ENCODE measurements around the gene RPL38.
A peak's percentile ranks its signal among the peaks of the same experiment; 100 is the strongest.

Gene RPL38

GRCh38 chr17:74205274-74205673 is 1.8 kb downstream of the RPL38 start:
- DNase-seq (ENCODE audit: low read depth, low spot score) = no peak
- in situ Hi-C loops (cut with HindIII; ENCODE audit: low sequenced_read_pairs) = no loop called here
- peak overlapping the region; percentile 78 for H3K4me3 ChIP-seq (ENCODE audit: low read depth, low read length)
- TF ChIP-seq, protein P1, sequence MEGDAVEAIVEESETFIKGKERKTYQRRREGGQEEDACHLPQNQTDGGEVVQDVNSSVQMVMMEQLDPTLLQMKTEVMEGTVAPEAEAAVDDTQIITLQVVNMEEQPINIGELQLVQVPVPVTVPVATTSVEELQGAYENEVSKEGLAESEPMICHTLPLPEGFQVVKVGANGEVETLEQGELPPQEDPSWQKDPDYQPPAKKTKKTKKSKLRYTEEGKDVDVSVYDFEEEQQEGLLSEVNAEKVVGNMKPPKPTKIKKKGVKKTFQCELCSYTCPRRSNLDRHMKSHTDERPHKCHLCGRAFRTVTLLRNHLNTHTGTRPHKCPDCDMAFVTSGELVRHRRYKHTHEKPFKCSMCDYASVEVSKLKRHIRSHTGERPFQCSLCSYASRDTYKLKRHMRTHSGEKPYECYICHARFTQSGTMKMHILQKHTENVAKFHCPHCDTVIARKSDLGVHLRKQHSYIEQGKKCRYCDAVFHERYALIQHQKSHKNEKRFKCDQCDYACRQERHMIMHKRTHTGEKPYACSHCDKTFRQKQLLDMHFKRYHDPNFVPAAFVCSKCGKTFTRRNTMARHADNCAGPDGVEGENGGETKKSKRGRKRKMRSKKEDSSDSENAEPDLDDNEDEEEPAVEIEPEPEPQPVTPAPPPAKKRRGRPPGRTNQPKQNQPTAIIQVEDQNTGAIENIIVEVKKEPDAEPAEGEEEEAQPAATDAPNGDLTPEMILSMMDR (IDR thresholded peaks at IDR 0.05; ENCODE audit: low read depth, low read length) = no peak

- H3K4me3 ChIP-seq (ENCODE audit: low read depth, low read length) = no peak overlapping the region
- TF ChIP-seq, protein P1 (IDR thresholded peaks at IDR 0.05; ENCODE audit: low read depth, low read length) = no peak
Measured at GRCh38 chr17:74206332-74206818, 2.9 kb downstream of the RPL38 start.

DNA sequence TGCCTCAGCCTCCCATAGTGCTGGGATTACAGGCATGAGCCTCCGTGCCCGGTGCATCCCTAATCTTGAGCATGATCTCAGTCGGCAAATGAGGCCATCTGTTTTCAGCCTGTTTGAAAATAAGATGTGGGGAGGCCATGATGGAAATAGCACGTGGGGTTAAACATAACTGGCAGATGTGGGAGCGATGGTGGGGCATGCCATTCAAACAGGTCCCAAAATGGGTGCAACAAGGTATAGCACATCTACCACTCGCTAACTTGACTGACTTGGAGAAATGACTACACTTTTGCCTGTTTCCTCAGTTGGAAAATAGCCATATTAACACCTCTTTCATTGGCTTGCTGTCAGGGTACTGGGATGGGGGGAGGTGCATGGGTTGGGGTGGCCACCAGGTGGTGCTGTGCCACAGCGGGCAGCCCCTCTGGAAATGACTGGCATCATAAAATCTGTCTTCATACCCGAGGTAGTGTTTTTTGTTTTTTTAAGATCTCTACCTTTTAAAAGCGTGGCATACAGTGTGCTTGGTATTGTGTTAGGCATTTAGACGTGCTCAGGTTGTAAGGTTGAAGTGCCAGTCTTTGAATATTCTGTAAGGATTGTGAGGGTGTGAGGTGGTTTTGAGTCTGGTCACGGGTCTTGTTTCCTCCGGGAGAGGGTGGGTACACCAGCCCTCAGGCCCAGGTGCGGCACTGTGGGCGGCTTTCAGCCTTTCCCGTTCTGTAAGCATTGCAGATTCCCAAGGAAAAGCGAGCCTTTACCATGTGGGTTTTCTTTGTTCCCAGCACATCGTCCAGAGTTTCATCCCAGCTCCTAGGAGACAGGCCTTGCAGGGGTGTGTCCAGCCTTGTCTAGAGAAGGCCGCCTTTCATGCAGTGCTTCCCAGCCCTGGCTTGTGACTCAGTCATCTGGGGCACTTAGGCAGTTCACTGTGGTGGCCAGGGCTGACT is 7.0 kb downstream of the RPL38 start:
- DNase-seq (ENCODE audit: low read depth, low spot score) = peak; percentile 61
- in situ Hi-C loops (cut with HindIII; ENCODE audit: low sequenced_read_pairs) = no loop called here
- no peak overlapping the region for H3K4me3 ChIP-seq (ENCODE audit: low read depth, low read length)
- TF ChIP-seq, protein P1 (IDR thresholded peaks at IDR 0.05; ENCODE audit: low read depth, low read length) = peak; percentile 99

More at GRCh38 chr17:74206332-74206818, 2.9 kb downstream of the RPL38 start:
- in situ Hi-C loops (cut with HindIII; ENCODE audit: low sequenced_read_pairs) = no loop called here
- DNase-seq (ENCODE audit: low read depth, low spot score) = no peak

GRCh38 chr17:74211141-74211911 is 7.8 kb downstream of the RPL38 start:
- no peak overlapping the region for H3K4me3 ChIP-seq (ENCODE audit: low read depth, low read length)
- DNase-seq (ENCODE audit: low read depth, low spot score) = peak; percentile 26
- in situ Hi-C loops (cut with HindIII; ENCODE audit: low sequenced_read_pairs) = no loop called here
- TF ChIP-seq, protein P1 (IDR thresholded peaks at IDR 0.05; ENCODE audit: low read depth, low read length) = no peak

- TF ChIP-seq, protein P1 (IDR thresholded peaks at IDR 0.05; ENCODE audit: low read depth, low read length) = no peak
- in situ Hi-C loops (cut with HindIII; ENCODE audit: low sequenced_read_pairs) = no loop called here
- peak overlapping the region; percentile 59 for H3K4me3 ChIP-seq (ENCODE audit: low read depth, low read length)
- no peak for DNase-seq (ENCODE audit: low read depth, low spot score)
Measured at GRCh38 chr17:74211912-74212208, 8.4 kb downstream of the RPL38 start.

GRCh38 chr17:74212209-74212912 is 8.9 kb downstream of the RPL38 start:
- H3K4me3 ChIP-seq (ENCODE audit: low read depth, low read length) = peak overlapping the region; percentile 59
- TF ChIP-seq, protein P1 (IDR thresholded peaks at IDR 0.05; ENCODE audit: low read depth, low read length) = no peak
- no peak for DNase-seq (ENCODE audit: low read depth, low spot score)
- in situ Hi-C loops (cut with HindIII; ENCODE audit: low sequenced_read_pairs) = no loop called here
